ENCODE data around the gene STK11. TPM values are rescaled to one million over a fixed set of nuclear protein-coding genes. Genes with fewer than 3 reads are reported as not detected.

The STK11 gene
- total RNA-seq, 1 experiment from 2014 or later, result 116 TPM

GRCh38 chr19:1240925-1241324, 35.3 kb downstream of the STK11 start:
- no peaks in the 10 kb centered on the region for H3K9me3 ChIP-seq (ENCODE audit: control insufficient read depth, insufficient read depth, low read depth, low read length)
- BruUV-seq (replicated peaks), result no TSS peak
- H3K4me1 ChIP-seq (ENCODE audit: control insufficient read depth, insufficient read depth, low read length), result peaks cover 39% of the 10 kb centered on the region
- TF ChIP-seq POLR2AphosphoS5 (IDR thresholded peaks at IDR 0.05; ENCODE audit: low read depth, low read length), result no peak
- no peak for TF ChIP-seq TCF7L2 (IDR thresholded peaks at IDR 0.05; ENCODE audit: low read depth, low read length)
- no peak for TF ChIP-seq REST (IDR thresholded peaks at IDR 0.05; ENCODE audit: insufficient read depth in 1 of 2, low read depth in 2 of 2, low read length in 1 of 2)
- TF ChIP-seq SIN3A (IDR thresholded peaks at IDR 0.05; ENCODE audit: borderline replicate concordance, insufficient read depth, low read depth, low read length), result no peak
- no peak for TF ChIP-seq CTCF (IDR thresholded peaks at IDR 0.05)
- intact Hi-C loops (cut with micrococcal nuclease; ENCODE audit: unreplicated experiment), result no loop called here
- in situ Hi-C loops (cut with HindIII; ENCODE audit: low pct_unique_long_range_greater_than_20kb, low sequenced_read_pairs), result no loop called here
- DNase-seq (ENCODE audit: low read depth, low spot score) (no peak), ATAC-seq (no peak)
- no peaks in the 10 kb centered on the region; the same call in 1 of the 2 replicates for H3K36me3 ChIP-seq (ENCODE audit: control insufficient read depth, insufficient read depth, low read length)
- ChIA-PET POLR2A (no interaction called here), CTCF (interaction anchor here (1.0 kb wide), 1 partner anchor 177 kb away, joined by 4 read pairs; no protein-coding TSS in a partner anchor)
- H3K4me3 ChIP-seq (ENCODE audit: low read depth in 2 of 2, low read length in 2 of 2), result peak overlapping the region; percentile 67 to 70
- no peaks in the 10 kb centered on the region for H3K27me3 ChIP-seq (ENCODE audit: control insufficient read depth, insufficient read depth, low read length)
- peak overlapping the region; percentile 69 for H3K27ac ChIP-seq (ENCODE audit: low read length)

GRCh38 chr19:1241417-1242095, 36.0 kb downstream of the STK11 start, which contains the start of gene ATP5F1D:
Gene ATP5F1D, plus strand, starts transcription at chr19:1241751. Its CDS starts 100 bp downstream, at chr19:1241851.
- H3K9me3 ChIP-seq (ENCODE audit: control insufficient read depth, insufficient read depth, low read depth, low read length), result no peaks in the 10 kb centered on the region
- H3K36me3 ChIP-seq (ENCODE audit: control insufficient read depth, insufficient read depth, low read length), result no peaks in the 10 kb centered on the region; the same call in 1 of the 2 replicates
- H3K27me3 ChIP-seq (ENCODE audit: control insufficient read depth, insufficient read depth, low read length), result no peaks in the 10 kb centered on the region
- peak within 1 kb of the TSS; percentile 80 for H3K27ac ChIP-seq (ENCODE audit: low read length)
- no peak for DNase-seq (ENCODE audit: low read depth, low spot score)
- peak within 1 kb of the TSS; percentile 67 to 70 for H3K4me3 ChIP-seq (ENCODE audit: low read depth in 2 of 2, low read length in 2 of 2)
- peak in 1 of 2 experiments; percentile 49; a peak in 1 of 4 replicates for TF ChIP-seq REST (IDR thresholded peaks at IDR 0.05; ENCODE audit: insufficient read depth in 1 of 2, low read depth in 2 of 2, low read length in 1 of 2)
- TF ChIP-seq SIN3A (IDR thresholded peaks at IDR 0.05; ENCODE audit: borderline replicate concordance, insufficient read depth, low read depth, low read length), result peak; percentile 58; the same call in 1 of the 2 replicates
- TF ChIP-seq POLR2AphosphoS5 (IDR thresholded peaks at IDR 0.05; ENCODE audit: low read depth, low read length), result no peak
- peaks cover 42% of the 10 kb centered on the region for H3K4me1 ChIP-seq (ENCODE audit: control insufficient read depth, insufficient read depth, low read length)
- peak; percentile 74 for ATAC-seq
- no TSS peak for BruUV-seq (replicated peaks)
- intact Hi-C loops (cut with micrococcal nuclease; ENCODE audit: unreplicated experiment) (no loop called here), in situ Hi-C loops (cut with HindIII; ENCODE audit: low pct_unique_long_range_greater_than_20kb, low sequenced_read_pairs) (no loop called here)
- ChIA-PET CTCF (interaction anchor here (1.0 kb wide), 1 partner anchor 178 kb away, joined by 4 read pairs; no protein-coding TSS in a partner anchor), POLR2A (no interaction called here)
